ENCODE data around the gene SCD5.

- TF ChIP-seq POLR2AphosphoS5 (IDR thresholded peaks at IDR 0.05; ENCODE audit: low read depth, low read length) (no peak), TAF1 (IDR thresholded peaks at IDR 0.05; ENCODE audit: borderline replicate concordance, low read depth, low read length) (no peak), POLR2A (IDR thresholded peaks at IDR 0.05; ENCODE audit: low read depth, low read length) (no peak)
Measured at GRCh38 chr4:82776925-82777542, 21.6 kb downstream of the SCD5 start.
